ENCODE measurements around the gene UBE2Q2.

The UBE2Q2 gene

DNA sequence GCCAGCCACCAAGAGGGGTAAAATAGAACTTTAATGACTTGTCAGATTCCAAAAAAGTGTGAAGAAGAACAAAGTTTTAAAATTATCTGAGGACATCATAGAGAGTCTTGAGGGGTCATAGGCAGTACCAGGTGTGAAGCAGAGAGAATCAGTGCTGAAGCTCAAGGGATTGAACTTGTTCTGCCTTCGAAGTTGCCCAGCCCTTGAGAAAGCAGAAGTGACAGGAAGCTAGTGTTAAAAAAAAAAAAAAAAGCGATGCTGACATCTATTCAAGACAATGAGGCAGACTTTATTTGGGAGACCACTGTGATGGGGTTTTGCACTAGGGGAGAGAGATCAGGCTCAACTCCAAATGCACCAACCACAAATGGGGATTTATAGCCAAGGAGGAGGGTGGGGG lies 82.2 kb downstream of the UBE2Q2 start:
- Histone ChIP-seq H2BK120ac (ENCODE audit: low read depth, low read length) (no peak overlapping the region), H3K14ac (ENCODE audit: low read length) (no peak overlapping the region), H3K9ac (ENCODE audit: low read depth, low read length, poor library complexity) (no peak overlapping the region), H3K4me2 (ENCODE audit: insufficient read depth, low read length, poor library complexity, severe bottlenecking) (no peak overlapping the region), H3K4ac (ENCODE audit: low read length) (no peak overlapping the region), H3K4me3 (ENCODE audit: low read length in 2 of 2) (no peak overlapping the region), H3K4me1 (ENCODE audit: control insufficient read depth in 2 of 2, insufficient read depth in 1 of 2, low read depth in 1 of 2, low read length in 2 of 2) (no peaks in the 10 kb centered on the region), H2BK15ac (ENCODE audit: low read length) (no peak overlapping the region), H4K8ac (ENCODE audit: low read depth, low read length) (no peak overlapping the region), H3K23ac (ENCODE audit: low read depth, low read length, poor library complexity) (no peak overlapping the region), H2BK12ac (ENCODE audit: low read length) (no peak overlapping the region), H3K36me3 (replicated peaks in 1 of 2; ENCODE audit: control insufficient read depth in 2 of 2, insufficient read depth in 2 of 2, low read length in 2 of 2) (peaks cover 13 to 95% of the 10 kb centered on the region in 2 donors), H2BK5ac (ENCODE audit: low read length) (no peak overlapping the region), H3K9me3 (replicated peaks in 1 of 2; ENCODE audit: control insufficient read depth in 2 of 2, insufficient read depth in 1 of 2, low read depth in 1 of 2, low read length in 2 of 2) (no peaks in the 10 kb centered on the region), H3K27me3 (ENCODE audit: control insufficient read depth in 3 of 3, insufficient read depth in 3 of 3, low read depth in 1 of 3, low read length in 3 of 3) (no peaks in the 10 kb centered on the region), H3K79me1 (ENCODE audit: low read depth, low read length) (no peaks in the 10 kb centered on the region), H2AFZ (ENCODE audit: low read length) (no peak overlapping the region), H3K27ac (replicated peaks; ENCODE audit: low read length) (no peak overlapping the region), H2AK5ac (ENCODE audit: low read depth, low read length) (no peak overlapping the region), H4K91ac (ENCODE audit: low read depth, low read length, poor library complexity) (no peak overlapping the region), H3K18ac (ENCODE audit: low read length) (no peak overlapping the region)
- WGBS, 2 donors (ENCODE audit: extremely low coverage in 2 of 2, insufficient read length in 2 of 2, insufficient replicate concordance in 1 of 2), result no CpG with 5 or more reads among the region's 2 CpGs
- no peak for DNase-seq (ENCODE audit: low spot score)

GRCh38 chr15:75926931-75927330 lies 83.7 kb downstream of the UBE2Q2 start:
- Histone ChIP-seq H3K9me3 (replicated peaks in 1 of 2; ENCODE audit: control insufficient read depth in 2 of 2, insufficient read depth in 1 of 2, low read depth in 1 of 2, low read length in 2 of 2) (no peaks in the 10 kb centered on the region), H3K36me3 (replicated peaks in 1 of 2; ENCODE audit: control insufficient read depth in 2 of 2, insufficient read depth in 2 of 2, low read length in 2 of 2) (peaks cover 15 to 96% of the 10 kb centered on the region in 2 donors), H3K4me1 (ENCODE audit: control insufficient read depth in 2 of 2, insufficient read depth in 1 of 2, low read depth in 1 of 2, low read length in 2 of 2) (no peaks in the 10 kb centered on the region), H3K27me3 (ENCODE audit: control insufficient read depth in 3 of 3, insufficient read depth in 3 of 3, low read depth in 1 of 3, low read length in 3 of 3) (no peaks in the 10 kb centered on the region), H2AFZ (ENCODE audit: low read length) (no peak overlapping the region), H3K4me2 (ENCODE audit: insufficient read depth, low read length, poor library complexity, severe bottlenecking) (no peak overlapping the region), H2BK5ac (ENCODE audit: low read length) (no peak overlapping the region), H4K91ac (ENCODE audit: low read depth, low read length, poor library complexity) (no peak overlapping the region), H3K4me3 (ENCODE audit: low read length in 2 of 2) (no peak overlapping the region), H3K27ac (replicated peaks; ENCODE audit: low read length) (no peak overlapping the region), H2BK12ac (ENCODE audit: low read length) (no peak overlapping the region), H3K23ac (ENCODE audit: low read depth, low read length, poor library complexity) (no peak overlapping the region), H3K18ac (ENCODE audit: low read length) (no peak overlapping the region), H3K4ac (ENCODE audit: low read length) (no peak overlapping the region), H2BK120ac (ENCODE audit: low read depth, low read length) (no peak overlapping the region), H3K79me1 (ENCODE audit: low read depth, low read length) (no peaks in the 10 kb centered on the region), H2BK15ac (ENCODE audit: low read length) (no peak overlapping the region), H3K14ac (ENCODE audit: low read length) (no peak overlapping the region), H4K8ac (ENCODE audit: low read depth, low read length) (no peak overlapping the region), H2AK5ac (ENCODE audit: low read depth, low read length) (no peak overlapping the region), H3K9ac (ENCODE audit: low read depth, low read length, poor library complexity) (no peak overlapping the region)
- no CpG with 5 or more reads among the region's 3 CpGs for WGBS, 2 donors (ENCODE audit: extremely low coverage in 2 of 2, insufficient read length in 2 of 2, insufficient replicate concordance in 1 of 2)
- no peak for DNase-seq (ENCODE audit: low spot score)

DNA sequence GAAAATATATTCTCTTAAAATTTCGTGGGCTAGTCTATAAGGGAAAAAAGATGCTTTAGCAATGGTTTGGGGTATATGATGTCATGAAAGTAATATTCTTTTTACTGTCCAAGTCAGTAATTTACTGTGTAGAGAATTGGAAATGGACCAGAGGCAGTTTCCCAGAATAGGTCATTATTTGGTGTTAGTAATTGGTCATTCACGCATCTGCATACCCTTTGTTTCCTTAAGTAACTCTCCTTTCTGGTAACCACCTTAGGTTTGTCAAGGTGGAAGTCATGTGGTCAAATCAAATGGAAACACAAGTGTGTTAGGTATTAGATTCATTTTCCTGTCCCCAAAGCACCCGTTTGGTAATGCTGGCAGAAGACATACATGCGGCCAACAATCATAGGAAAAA lies 84.4 kb downstream of the UBE2Q2 start:
- WGBS, 2 donors (ENCODE audit: extremely low coverage in 2 of 2, insufficient read length in 2 of 2, insufficient replicate concordance in 1 of 2), result no CpG with 5 or more reads among the region's 4 CpGs
- Histone ChIP-seq H3K14ac (ENCODE audit: low read length) (no peak overlapping the region), H2BK5ac (ENCODE audit: low read length) (no peak overlapping the region), H3K18ac (ENCODE audit: low read length) (no peak overlapping the region), H3K9ac (ENCODE audit: low read depth, low read length, poor library complexity) (no peak overlapping the region), H3K27ac (replicated peaks; ENCODE audit: low read length) (no peak overlapping the region), H3K4me3 (ENCODE audit: low read length in 2 of 2) (no peak overlapping the region), H3K9me3 (replicated peaks in 1 of 2; ENCODE audit: control insufficient read depth in 2 of 2, insufficient read depth in 1 of 2, low read depth in 1 of 2, low read length in 2 of 2) (no peaks in the 10 kb centered on the region), H4K91ac (ENCODE audit: low read depth, low read length, poor library complexity) (no peak overlapping the region), H4K8ac (ENCODE audit: low read depth, low read length) (no peak overlapping the region), H2AFZ (ENCODE audit: low read length) (no peak overlapping the region), H3K23ac (ENCODE audit: low read depth, low read length, poor library complexity) (no peak overlapping the region), H3K27me3 (ENCODE audit: control insufficient read depth in 3 of 3, insufficient read depth in 3 of 3, low read depth in 1 of 3, low read length in 3 of 3) (no peaks in the 10 kb centered on the region), H2BK12ac (ENCODE audit: low read length) (no peak overlapping the region), H3K79me1 (ENCODE audit: low read depth, low read length) (no peaks in the 10 kb centered on the region), H3K4me2 (ENCODE audit: insufficient read depth, low read length, poor library complexity, severe bottlenecking) (no peak overlapping the region), H3K4ac (ENCODE audit: low read length) (no peak overlapping the region), H2BK15ac (ENCODE audit: low read length) (no peak overlapping the region), H3K36me3 (replicated peaks in 1 of 2; ENCODE audit: control insufficient read depth in 2 of 2, insufficient read depth in 2 of 2, low read length in 2 of 2) (peaks cover 13 to 96% of the 10 kb centered on the region in 2 donors), H2AK5ac (ENCODE audit: low read depth, low read length) (no peak overlapping the region), H3K4me1 (ENCODE audit: control insufficient read depth in 2 of 2, insufficient read depth in 1 of 2, low read depth in 1 of 2, low read length in 2 of 2) (no peaks in the 10 kb centered on the region), H2BK120ac (ENCODE audit: low read depth, low read length) (no peak overlapping the region)
- no peak for DNase-seq (ENCODE audit: low spot score)

- H2BK5ac ChIP-seq (ENCODE audit: low read length), result no peak overlapping the region
- no peak overlapping the region for H4K8ac ChIP-seq (ENCODE audit: low read depth, low read length)
- H2BK120ac ChIP-seq (ENCODE audit: low read depth, low read length), result no peak overlapping the region
- H2BK12ac ChIP-seq (ENCODE audit: low read length), result no peak overlapping the region
- H3K4me3 ChIP-seq (ENCODE audit: low read length in 2 of 2), result no peak overlapping the region
- H3K27ac ChIP-seq (replicated peaks; ENCODE audit: low read length), result no peak overlapping the region
- peaks cover 18 to 97% of the 10 kb centered on the region in 2 donors for H3K36me3 ChIP-seq (replicated peaks in 1 of 2; ENCODE audit: control insufficient read depth in 2 of 2, insufficient read depth in 2 of 2, low read length in 2 of 2)
- H4K91ac ChIP-seq (ENCODE audit: low read depth, low read length, poor library complexity), result no peak overlapping the region
- H2BK15ac ChIP-seq (ENCODE audit: low read length), result no peak overlapping the region
- H3K9ac ChIP-seq (ENCODE audit: low read depth, low read length, poor library complexity), result no peak overlapping the region
- no peak overlapping the region for H3K14ac ChIP-seq (ENCODE audit: low read length)
- no peaks in the 10 kb centered on the region for H3K9me3 ChIP-seq (replicated peaks in 1 of 2; ENCODE audit: control insufficient read depth in 2 of 2, insufficient read depth in 1 of 2, low read depth in 1 of 2, low read length in 2 of 2)
- no peaks in the 10 kb centered on the region for H3K79me1 ChIP-seq (ENCODE audit: low read depth, low read length)
- H3K23ac ChIP-seq (ENCODE audit: low read depth, low read length, poor library complexity), result no peak overlapping the region
- no peaks in the 10 kb centered on the region for H3K27me3 ChIP-seq (ENCODE audit: control insufficient read depth in 3 of 3, insufficient read depth in 3 of 3, low read depth in 1 of 3, low read length in 3 of 3)
- no CpG with 5 or more reads among the region's 9 CpGs for WGBS, 2 donors (ENCODE audit: extremely low coverage in 2 of 2, insufficient read length in 2 of 2, insufficient replicate concordance in 1 of 2)
- no peak overlapping the region for H3K18ac ChIP-seq (ENCODE audit: low read length)
- no peak overlapping the region for H3K4me2 ChIP-seq (ENCODE audit: insufficient read depth, low read length, poor library complexity, severe bottlenecking)
- no peak overlapping the region for H3K4ac ChIP-seq (ENCODE audit: low read length)
- DNase-seq (ENCODE audit: low spot score), result peak; percentile 24
- no peak overlapping the region for H2AFZ ChIP-seq (ENCODE audit: low read length)
- H2AK5ac ChIP-seq (ENCODE audit: low read depth, low read length), result no peak overlapping the region
- H3K4me1 ChIP-seq (ENCODE audit: control insufficient read depth in 2 of 2, insufficient read depth in 1 of 2, low read depth in 1 of 2, low read length in 2 of 2), result no peaks in the 10 kb centered on the region
Measured at GRCh38 chr15:75928680-75929608, 85.7 kb downstream of the UBE2Q2 start.
